ENCODE results near the gene EIPR1. TPM values are rescaled to one million over a fixed set of nuclear protein-coding genes. Genes with fewer than 3 reads are reported as not detected.

The EIPR1 gene
- total RNA-seq, 1 experiment from 2014 or later, result 40.4 TPM

DNA sequence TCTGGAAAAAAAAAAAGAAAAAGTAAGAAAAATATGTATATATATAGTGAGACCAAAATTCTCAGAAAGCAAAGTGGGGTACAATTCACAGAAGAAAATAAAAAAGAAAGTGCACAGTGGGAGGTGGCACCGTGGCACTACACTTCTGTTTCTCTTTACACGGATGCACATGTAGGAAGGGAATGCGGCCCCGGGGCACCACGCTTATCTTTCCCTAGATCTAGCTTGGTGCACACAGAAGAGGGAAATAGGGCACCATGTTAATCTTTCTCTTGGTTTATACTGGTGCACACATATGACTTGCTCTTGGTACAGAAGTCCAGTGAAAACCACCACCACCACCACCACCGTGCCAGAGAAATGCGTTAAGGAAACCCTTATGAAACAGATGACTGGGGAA lies 32.0 kb downstream of the EIPR1 start:
- Histone ChIP-seq H3K4me2 (no peak overlapping the region), H3K4me3 (no peak overlapping the region), H3K79me2 (ENCODE audit: low read depth) (no peaks in the 10 kb centered on the region; the same call in 1 of the 2 replicates), H3K4me1 (replicated peaks; ENCODE audit: insufficient read depth) (no peaks in the 10 kb centered on the region), H3K27me3 (ENCODE audit: insufficient read depth, low read depth) (no peaks in the 10 kb centered on the region), H3F3A (ENCODE audit: insufficient read depth, low read depth) (no peaks in the 10 kb centered on the region), H2AFZ (no peak overlapping the region), H3K9me2 (ENCODE audit: insufficient read depth) (no peaks in the 10 kb centered on the region), H4K20me1 (ENCODE audit: insufficient read depth) (no peaks in the 10 kb centered on the region), H3K9me3 (ENCODE audit: insufficient read depth, low read depth) (no peaks in the 10 kb centered on the region), H3K27ac (no peak overlapping the region), H3K36me3 (ENCODE audit: low read depth) (no peaks in the 10 kb centered on the region)
- POLR2A ChIA-PET (ENCODE audit: unreplicated experiment), result no interaction called here
- TF ChIP-seq, protein P1, sequence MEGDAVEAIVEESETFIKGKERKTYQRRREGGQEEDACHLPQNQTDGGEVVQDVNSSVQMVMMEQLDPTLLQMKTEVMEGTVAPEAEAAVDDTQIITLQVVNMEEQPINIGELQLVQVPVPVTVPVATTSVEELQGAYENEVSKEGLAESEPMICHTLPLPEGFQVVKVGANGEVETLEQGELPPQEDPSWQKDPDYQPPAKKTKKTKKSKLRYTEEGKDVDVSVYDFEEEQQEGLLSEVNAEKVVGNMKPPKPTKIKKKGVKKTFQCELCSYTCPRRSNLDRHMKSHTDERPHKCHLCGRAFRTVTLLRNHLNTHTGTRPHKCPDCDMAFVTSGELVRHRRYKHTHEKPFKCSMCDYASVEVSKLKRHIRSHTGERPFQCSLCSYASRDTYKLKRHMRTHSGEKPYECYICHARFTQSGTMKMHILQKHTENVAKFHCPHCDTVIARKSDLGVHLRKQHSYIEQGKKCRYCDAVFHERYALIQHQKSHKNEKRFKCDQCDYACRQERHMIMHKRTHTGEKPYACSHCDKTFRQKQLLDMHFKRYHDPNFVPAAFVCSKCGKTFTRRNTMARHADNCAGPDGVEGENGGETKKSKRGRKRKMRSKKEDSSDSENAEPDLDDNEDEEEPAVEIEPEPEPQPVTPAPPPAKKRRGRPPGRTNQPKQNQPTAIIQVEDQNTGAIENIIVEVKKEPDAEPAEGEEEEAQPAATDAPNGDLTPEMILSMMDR (conservative IDR thresholded peaks at IDR 0.05), result no peak
- no peak for TF ChIP-seq EZH2 (IDR thresholded peaks at IDR 0.05; ENCODE audit: low read depth)
- no TSS peak for BruUV-seq (replicated peaks)
- intact Hi-C loops (cut with micrococcal nuclease; ENCODE audit: unreplicated experiment), result no loop called here
- DNase-seq, result no peak
- CTCF ChIA-PET, result no interaction called here

DNA sequence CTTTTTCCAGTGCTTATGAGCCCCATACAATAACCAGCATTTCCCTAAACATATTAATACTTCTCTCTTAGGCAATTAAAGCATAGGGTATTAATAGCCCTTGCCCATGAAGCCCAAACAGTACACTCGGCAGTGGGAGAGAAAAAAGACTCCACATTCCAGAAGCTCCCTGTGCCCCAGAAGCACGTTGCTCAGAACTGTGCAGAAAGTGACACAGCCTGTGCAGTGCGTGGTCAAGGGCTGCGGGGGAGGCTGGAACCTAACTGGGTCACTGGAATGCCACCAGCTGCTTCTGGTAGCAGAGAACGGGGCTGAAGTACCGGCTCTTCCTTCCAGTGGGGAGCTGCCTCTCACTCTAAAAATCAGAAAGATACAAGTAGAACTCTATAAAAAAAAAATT lies 32.7 kb downstream of the EIPR1 start:
- H4K20me1 ChIP-seq (ENCODE audit: insufficient read depth), result no peaks in the 10 kb centered on the region
- intact Hi-C loops (cut with micrococcal nuclease; ENCODE audit: unreplicated experiment), result no loop called here
- H3K9me2 ChIP-seq (ENCODE audit: insufficient read depth), result no peaks in the 10 kb centered on the region
- H2AFZ ChIP-seq, result no peak overlapping the region
- TF ChIP-seq EZH2 (IDR thresholded peaks at IDR 0.05; ENCODE audit: low read depth), result no peak
- TF ChIP-seq, protein P1 (conservative IDR thresholded peaks at IDR 0.05), result no peak
- H3K4me1 ChIP-seq (replicated peaks; ENCODE audit: insufficient read depth), result no peaks in the 10 kb centered on the region
- no peak for DNase-seq
- H3K27me3 ChIP-seq (ENCODE audit: insufficient read depth, low read depth), result no peaks in the 10 kb centered on the region
- no TSS peak for BruUV-seq (replicated peaks)
- no peaks in the 10 kb centered on the region for H3K9me3 ChIP-seq (ENCODE audit: insufficient read depth, low read depth)
- H3K36me3 ChIP-seq (ENCODE audit: low read depth), result no peaks in the 10 kb centered on the region
- H3K79me2 ChIP-seq (ENCODE audit: low read depth), result no peaks in the 10 kb centered on the region
- H3F3A ChIP-seq (ENCODE audit: insufficient read depth, low read depth), result no peaks in the 10 kb centered on the region
- ChIA-PET CTCF (no interaction called here), POLR2A (ENCODE audit: unreplicated experiment) (no interaction called here)
- no peak overlapping the region for H3K4me3 ChIP-seq
- H3K4me2 ChIP-seq, result no peak overlapping the region
- H3K27ac ChIP-seq, result no peak overlapping the region

DNA sequence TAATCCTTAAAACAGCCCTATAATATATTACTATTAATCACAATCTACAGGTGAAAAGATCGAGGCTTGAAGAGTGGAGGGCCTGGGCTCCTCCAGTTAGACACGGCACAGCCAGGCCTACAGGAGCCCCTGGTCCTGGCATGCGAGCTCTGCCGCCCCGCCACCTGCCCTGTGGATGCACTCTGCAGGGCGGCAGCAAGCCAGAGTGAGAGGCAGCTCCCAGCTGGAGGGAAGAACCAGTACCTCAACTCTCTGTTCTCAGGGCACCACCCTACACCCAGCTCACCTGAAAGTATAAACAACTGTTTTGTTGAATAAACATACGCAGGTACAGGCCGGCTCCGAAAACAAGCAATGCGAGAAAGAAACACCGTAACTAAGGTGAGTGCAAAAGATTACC lies 34.6 kb downstream of the EIPR1 start:
- no peak overlapping the region for H3K4me2 ChIP-seq
- H3K27me3 ChIP-seq (ENCODE audit: insufficient read depth, low read depth), result no peaks in the 10 kb centered on the region
- H3K9me2 ChIP-seq (ENCODE audit: insufficient read depth), result no peaks in the 10 kb centered on the region
- H3K4me1 ChIP-seq (replicated peaks; ENCODE audit: insufficient read depth), result no peaks in the 10 kb centered on the region
- H2AFZ ChIP-seq, result no peak overlapping the region
- H3K36me3 ChIP-seq (ENCODE audit: low read depth), result no peaks in the 10 kb centered on the region
- ChIA-PET POLR2A (ENCODE audit: unreplicated experiment) (no interaction called here), CTCF (no interaction called here)
- no peaks in the 10 kb centered on the region for H3F3A ChIP-seq (ENCODE audit: insufficient read depth, low read depth)
- DNase-seq, result no peak
- H3K27ac ChIP-seq, result no peak overlapping the region
- no TSS peak for BruUV-seq (replicated peaks)
- TF ChIP-seq, protein P1 (conservative IDR thresholded peaks at IDR 0.05), result no peak
- no peak for TF ChIP-seq EZH2 (IDR thresholded peaks at IDR 0.05; ENCODE audit: low read depth)
- H3K4me3 ChIP-seq, result no peak overlapping the region
- no peaks in the 10 kb centered on the region for H3K79me2 ChIP-seq (ENCODE audit: low read depth)
- intact Hi-C loops (cut with micrococcal nuclease; ENCODE audit: unreplicated experiment), result no loop called here
- no peaks in the 10 kb centered on the region; the same call in 1 of the 2 replicates for H4K20me1 ChIP-seq (ENCODE audit: insufficient read depth)
- H3K9me3 ChIP-seq (ENCODE audit: insufficient read depth, low read depth), result no peaks in the 10 kb centered on the region
